ENCODE measurements around the gene GPD1.

The GPD1 gene

GRCh38 chr12:50117057-50117622 lies 13.3 kb downstream of the GPD1 start:
- H3K4me3 ChIP-seq (ENCODE audit: low read depth, low read length), result no peak overlapping the region
- no peak for DNase-seq (ENCODE audit: low read depth)
- TF ChIP-seq CTCF (IDR thresholded peaks at IDR 0.05; ENCODE audit: low read depth, low read length) (no peak), MYC (IDR thresholded peaks at IDR 0.05; ENCODE audit: low read depth, low read length) (no peak), POLR2A (IDR thresholded peaks at IDR 0.05; ENCODE audit: extremely low read depth, insufficient read length) (no peak), MAX (IDR thresholded peaks at IDR 0.05; ENCODE audit: low read depth, low read length) (no peak)

- no peak for DNase-seq (ENCODE audit: low read depth)
- H3K4me3 ChIP-seq (ENCODE audit: low read depth, low read length), result no peak overlapping the region
- no peak for TF ChIP-seq MAX (IDR thresholded peaks at IDR 0.05; ENCODE audit: low read depth, low read length)
- TF ChIP-seq POLR2A (IDR thresholded peaks at IDR 0.05; ENCODE audit: extremely low read depth, insufficient read length), result no peak
- TF ChIP-seq MYC (IDR thresholded peaks at IDR 0.05; ENCODE audit: low read depth, low read length), result no peak
- TF ChIP-seq CTCF (IDR thresholded peaks at IDR 0.05; ENCODE audit: low read depth, low read length), result no peak
These were observed 15.6 kb downstream of the GPD1 start for GRCh38 chr12:50119387-50119786.

GRCh38 chr12:50120521-50120920 lies 16.7 kb downstream of the GPD1 start:
- no peak overlapping the region for H3K4me3 ChIP-seq (ENCODE audit: low read depth, low read length)
- no peak for TF ChIP-seq CTCF (IDR thresholded peaks at IDR 0.05; ENCODE audit: low read depth, low read length)
- no peak for TF ChIP-seq POLR2A (IDR thresholded peaks at IDR 0.05; ENCODE audit: extremely low read depth, insufficient read length)
- TF ChIP-seq MAX (IDR thresholded peaks at IDR 0.05; ENCODE audit: low read depth, low read length), result no peak
- no peak for TF ChIP-seq MYC (IDR thresholded peaks at IDR 0.05; ENCODE audit: low read depth, low read length)
- DNase-seq (ENCODE audit: low read depth), result no peak

- DNase-seq (ENCODE audit: low read depth), result no peak
- TF ChIP-seq MAX (IDR thresholded peaks at IDR 0.05; ENCODE audit: low read depth, low read length) (no peak), CTCF (IDR thresholded peaks at IDR 0.05; ENCODE audit: low read depth, low read length) (no peak), MYC (IDR thresholded peaks at IDR 0.05; ENCODE audit: low read depth, low read length) (no peak), POLR2A (IDR thresholded peaks at IDR 0.05; ENCODE audit: extremely low read depth, insufficient read length) (no peak)
- H3K4me3 ChIP-seq (ENCODE audit: low read depth, low read length), result no peak overlapping the region
These were observed 17.1 kb downstream of the GPD1 start for GRCh38 chr12:50120953-50121352.

- DNase-seq (ENCODE audit: low read depth), result no peak
- H3K4me3 ChIP-seq (ENCODE audit: low read depth, low read length), result no peak overlapping the region
- TF ChIP-seq MAX (IDR thresholded peaks at IDR 0.05; ENCODE audit: low read depth, low read length) (no peak), CTCF (IDR thresholded peaks at IDR 0.05; ENCODE audit: low read depth, low read length) (no peak), MYC (IDR thresholded peaks at IDR 0.05; ENCODE audit: low read depth, low read length) (no peak), POLR2A (IDR thresholded peaks at IDR 0.05; ENCODE audit: extremely low read depth, insufficient read length) (no peak)
These were observed 17.8 kb downstream of the GPD1 start for GRCh38 chr12:50121641-50122040.

All from NB4 (cell line).